Measurements from ENCODE around the gene TLE3.

The TLE3 gene

GRCh38 chr15:70087708-70088352, 9.9 kb downstream of the TLE3 start:
- Histone ChIP-seq H3K27me3 (ENCODE audit: control insufficient read depth in 5 of 5, insufficient read depth in 4 of 5, low read length in 5 of 5) (no peaks in the 10 kb centered on the region), H3K9me3 (ENCODE audit: control insufficient read depth in 5 of 5, low read length in 5 of 5) (no peaks in the 10 kb centered on the region), H3K36me3 (ENCODE audit: control insufficient read depth in 5 of 5, insufficient read depth in 5 of 5, low read length in 5 of 5) (peaks cover 9 to 69% (median 66%) of the 10 kb centered on the region in 5 donors), H3K9ac (ENCODE audit: low read length in 5 of 5) (no peak overlapping the region), H3K4me3 (ENCODE audit: low read depth in 1 of 5, low read length in 5 of 5) (no peak overlapping the region), H3K4me1 (ENCODE audit: control insufficient read depth in 5 of 5, insufficient read depth in 5 of 5, low read length in 5 of 5) (peaks cover 5 to 55% (median 50%) of the 10 kb centered on the region in 5 donors), H3K27ac (ENCODE audit: low read depth, low read length) (no peak overlapping the region)

GRCh38 chr15:70086636-70087035, 11.1 kb downstream of the TLE3 start:
- H3K4me1 ChIP-seq (ENCODE audit: control insufficient read depth in 5 of 5, insufficient read depth in 5 of 5, low read length in 5 of 5), result peaks cover 5 to 43% (median 38%) of the 10 kb centered on the region in 5 donors
- H3K36me3 ChIP-seq (ENCODE audit: control insufficient read depth in 5 of 5, insufficient read depth in 5 of 5, low read length in 5 of 5), result peaks cover 9 to 72% (median 67%) of the 10 kb centered on the region in 5 donors

GRCh38 chr15:70084461-70084860, 13.3 kb downstream of the TLE3 start:
- no peak overlapping the region for H3K4me3 ChIP-seq (ENCODE audit: low read depth in 1 of 5, low read length in 5 of 5)
- no peak overlapping the region for H3K27ac ChIP-seq (ENCODE audit: low read depth, low read length)
- H3K36me3 ChIP-seq (ENCODE audit: control insufficient read depth in 5 of 5, insufficient read depth in 5 of 5, low read length in 5 of 5), result peaks cover 4 to 68% (median 65%) of the 10 kb centered on the region in 5 donors
- peaks cover 4 to 32% (median 25%) of the 10 kb centered on the region in 5 donors for H3K4me1 ChIP-seq (ENCODE audit: control insufficient read depth in 5 of 5, insufficient read depth in 5 of 5, low read length in 5 of 5)
- no peak overlapping the region for H3K9ac ChIP-seq (ENCODE audit: low read length in 5 of 5)
- H3K9me3 ChIP-seq (ENCODE audit: control insufficient read depth in 5 of 5, low read length in 5 of 5), result no peaks in the 10 kb centered on the region
- no peaks in the 10 kb centered on the region for H3K27me3 ChIP-seq (ENCODE audit: control insufficient read depth in 5 of 5, insufficient read depth in 4 of 5, low read length in 5 of 5)

More at GRCh38 chr15:70086636-70087035, 11.1 kb downstream of the TLE3 start:
- no peak overlapping the region for H3K9ac ChIP-seq (ENCODE audit: low read length in 5 of 5)
- no peaks in the 10 kb centered on the region for H3K27me3 ChIP-seq (ENCODE audit: control insufficient read depth in 5 of 5, insufficient read depth in 4 of 5, low read length in 5 of 5)
- H3K27ac ChIP-seq (ENCODE audit: low read depth, low read length), result no peak overlapping the region
- H3K4me3 ChIP-seq (ENCODE audit: low read depth in 1 of 5, low read length in 5 of 5), result no peak overlapping the region
- H3K9me3 ChIP-seq (ENCODE audit: control insufficient read depth in 5 of 5, low read length in 5 of 5), result no peaks in the 10 kb centered on the region

GRCh38 chr15:70083946-70084345, 13.8 kb downstream of the TLE3 start:
- no peaks in the 10 kb centered on the region for H3K27me3 ChIP-seq (ENCODE audit: control insufficient read depth in 5 of 5, insufficient read depth in 4 of 5, low read length in 5 of 5)
- H3K4me3 ChIP-seq (ENCODE audit: low read depth in 1 of 5, low read length in 5 of 5), result no peak overlapping the region
- peaks cover 1 to 30% (median 22%) of the 10 kb centered on the region in 5 donors for H3K4me1 ChIP-seq (ENCODE audit: control insufficient read depth in 5 of 5, insufficient read depth in 5 of 5, low read length in 5 of 5)
- H3K27ac ChIP-seq (ENCODE audit: low read depth, low read length), result no peak overlapping the region
- H3K36me3 ChIP-seq (ENCODE audit: control insufficient read depth in 5 of 5, insufficient read depth in 5 of 5, low read length in 5 of 5), result peaks cover 4 to 68% (median 62%) of the 10 kb centered on the region in 5 donors
- no peak overlapping the region for H3K9ac ChIP-seq (ENCODE audit: low read length in 5 of 5)
- no peaks in the 10 kb centered on the region for H3K9me3 ChIP-seq (ENCODE audit: control insufficient read depth in 5 of 5, low read length in 5 of 5)

- Histone ChIP-seq H3K36me3 (ENCODE audit: control insufficient read depth in 5 of 5, insufficient read depth in 5 of 5, low read length in 5 of 5) (peaks cover 4 to 68% (median 61%) of the 10 kb centered on the region in 5 donors), H3K27ac (ENCODE audit: low read depth, low read length) (no peak overlapping the region)
Measured at GRCh38 chr15:70083418-70083817, 14.3 kb downstream of the TLE3 start.

GRCh38 chr15:70082281-70082900, 15.3 kb downstream of the TLE3 start:
- peaks cover 4 to 64% (median 57%) of the 10 kb centered on the region in 5 donors for H3K36me3 ChIP-seq (ENCODE audit: control insufficient read depth in 5 of 5, insufficient read depth in 5 of 5, low read length in 5 of 5)
- H3K27ac ChIP-seq (ENCODE audit: low read depth, low read length), result no peak overlapping the region
- no peak overlapping the region for H3K4me3 ChIP-seq (ENCODE audit: low read depth in 1 of 5, low read length in 5 of 5)
- no peaks in the 10 kb centered on the region for H3K27me3 ChIP-seq (ENCODE audit: control insufficient read depth in 5 of 5, insufficient read depth in 4 of 5, low read length in 5 of 5)
- no peak overlapping the region for H3K9ac ChIP-seq (ENCODE audit: low read length in 5 of 5)
- no peaks in the 10 kb centered on the region for H3K9me3 ChIP-seq (ENCODE audit: control insufficient read depth in 5 of 5, low read length in 5 of 5)
- H3K4me1 ChIP-seq (ENCODE audit: control insufficient read depth in 5 of 5, insufficient read depth in 5 of 5, low read length in 5 of 5), result peaks cover 5 to 31% (median 30%) of the 10 kb centered on the region in 5 donors

More at GRCh38 chr15:70083418-70083817, 14.3 kb downstream of the TLE3 start:
- H3K4me1 ChIP-seq (ENCODE audit: control insufficient read depth in 5 of 5, insufficient read depth in 5 of 5, low read length in 5 of 5), result peaks cover 1 to 31% (median 24%) of the 10 kb centered on the region in 5 donors
- no peaks in the 10 kb centered on the region for H3K9me3 ChIP-seq (ENCODE audit: control insufficient read depth in 5 of 5, low read length in 5 of 5)
- H3K27me3 ChIP-seq (ENCODE audit: control insufficient read depth in 5 of 5, insufficient read depth in 4 of 5, low read length in 5 of 5), result no peaks in the 10 kb centered on the region
- no peak overlapping the region for H3K4me3 ChIP-seq (ENCODE audit: low read depth in 1 of 5, low read length in 5 of 5)
- no peak overlapping the region for H3K9ac ChIP-seq (ENCODE audit: low read length in 5 of 5)

GRCh38 chr15:70081612-70082011, 16.1 kb downstream of the TLE3 start:
- no peaks in the 10 kb centered on the region for H3K27me3 ChIP-seq (ENCODE audit: control insufficient read depth in 5 of 5, insufficient read depth in 4 of 5, low read length in 5 of 5)
- H3K27ac ChIP-seq (ENCODE audit: low read depth, low read length), result no peak overlapping the region
- no peak overlapping the region for H3K9ac ChIP-seq (ENCODE audit: low read length in 5 of 5)
- H3K4me1 ChIP-seq (ENCODE audit: control insufficient read depth in 5 of 5, insufficient read depth in 5 of 5, low read length in 5 of 5), result peaks cover 6 to 36% (median 31%) of the 10 kb centered on the region in 5 donors
- H3K9me3 ChIP-seq (ENCODE audit: control insufficient read depth in 5 of 5, low read length in 5 of 5), result no peaks in the 10 kb centered on the region
- no peak overlapping the region for H3K4me3 ChIP-seq (ENCODE audit: low read depth in 1 of 5, low read length in 5 of 5)
- peaks cover 4 to 62% (median 55%) of the 10 kb centered on the region in 5 donors for H3K36me3 ChIP-seq (ENCODE audit: control insufficient read depth in 5 of 5, insufficient read depth in 5 of 5, low read length in 5 of 5)

- Histone ChIP-seq H3K27me3 (ENCODE audit: control insufficient read depth in 5 of 5, insufficient read depth in 4 of 5, low read length in 5 of 5) (no peaks in the 10 kb centered on the region), H3K36me3 (ENCODE audit: control insufficient read depth in 5 of 5, insufficient read depth in 5 of 5, low read length in 5 of 5) (peaks cover 4 to 64% (median 52%) of the 10 kb centered on the region in 5 donors), H3K9me3 (ENCODE audit: control insufficient read depth in 5 of 5, low read length in 5 of 5) (no peaks in the 10 kb centered on the region), H3K4me1 (ENCODE audit: control insufficient read depth in 5 of 5, insufficient read depth in 5 of 5, low read length in 5 of 5) (peaks cover 6 to 38% (median 32%) of the 10 kb centered on the region in 5 donors), H3K27ac (ENCODE audit: low read depth, low read length) (no peak overlapping the region), H3K4me3 (ENCODE audit: low read depth in 1 of 5, low read length in 5 of 5) (no peak overlapping the region), H3K9ac (ENCODE audit: low read length in 5 of 5) (no peak overlapping the region)
Measured at GRCh38 chr15:70080347-70080746, 17.4 kb downstream of the TLE3 start.

GRCh38 chr15:70079888-70080287, 17.8 kb downstream of the TLE3 start:
- Histone ChIP-seq H3K9ac (ENCODE audit: low read length in 5 of 5) (no peak overlapping the region), H3K4me3 (ENCODE audit: low read depth in 1 of 5, low read length in 5 of 5) (no peak overlapping the region), H3K36me3 (ENCODE audit: control insufficient read depth in 5 of 5, insufficient read depth in 5 of 5, low read length in 5 of 5) (peaks cover 6 to 64% (median 52%) of the 10 kb centered on the region in 5 donors), H3K27me3 (ENCODE audit: control insufficient read depth in 5 of 5, insufficient read depth in 4 of 5, low read length in 5 of 5) (no peaks in the 10 kb centered on the region), H3K4me1 (ENCODE audit: control insufficient read depth in 5 of 5, insufficient read depth in 5 of 5, low read length in 5 of 5) (peaks cover 6 to 38% (median 32%) of the 10 kb centered on the region in 5 donors), H3K27ac (ENCODE audit: low read depth, low read length) (no peak overlapping the region), H3K9me3 (ENCODE audit: control insufficient read depth in 5 of 5, low read length in 5 of 5) (no peaks in the 10 kb centered on the region)

Data from subcutaneous abdominal adipose tissue (tissue), 5 donors.